Keratinocyte (primary cell): ENCODE data around the gene MYMX.

ENCODE experiments used
- EZH2 ChIP-seq: IDR thresholded peaks from one replicate; pipeline ENCODE4 v1.6.1; 2012; ENCODE audit warnings: inconsistent platforms, mild to moderate bottlenecking, low read length, moderate library complexity
- TF ChIP-seq, protein P1 (sequence below), 3 experiments: IDR thresholded peaks in 1 of 3; conservative IDR thresholded peaks in 1 of 3; optimal IDR thresholded peaks in 1 of 3; 2 replicates in 2 of 3; 3 replicates in 1 of 3; pipeline versions ENCODE3 to v1.5.1; 2011; ENCODE audit warnings: low read length in 3 of 3, mild to moderate bottlenecking in 3 of 3, moderate library complexity in 2 of 3, control low read depth in 1 of 3, inconsistent platforms in 1 of 3; ENCODE audit not compliant: insufficient read depth in 2 of 3; ENCODE audit errors: extremely low read depth in 1 of 3

DNA sequence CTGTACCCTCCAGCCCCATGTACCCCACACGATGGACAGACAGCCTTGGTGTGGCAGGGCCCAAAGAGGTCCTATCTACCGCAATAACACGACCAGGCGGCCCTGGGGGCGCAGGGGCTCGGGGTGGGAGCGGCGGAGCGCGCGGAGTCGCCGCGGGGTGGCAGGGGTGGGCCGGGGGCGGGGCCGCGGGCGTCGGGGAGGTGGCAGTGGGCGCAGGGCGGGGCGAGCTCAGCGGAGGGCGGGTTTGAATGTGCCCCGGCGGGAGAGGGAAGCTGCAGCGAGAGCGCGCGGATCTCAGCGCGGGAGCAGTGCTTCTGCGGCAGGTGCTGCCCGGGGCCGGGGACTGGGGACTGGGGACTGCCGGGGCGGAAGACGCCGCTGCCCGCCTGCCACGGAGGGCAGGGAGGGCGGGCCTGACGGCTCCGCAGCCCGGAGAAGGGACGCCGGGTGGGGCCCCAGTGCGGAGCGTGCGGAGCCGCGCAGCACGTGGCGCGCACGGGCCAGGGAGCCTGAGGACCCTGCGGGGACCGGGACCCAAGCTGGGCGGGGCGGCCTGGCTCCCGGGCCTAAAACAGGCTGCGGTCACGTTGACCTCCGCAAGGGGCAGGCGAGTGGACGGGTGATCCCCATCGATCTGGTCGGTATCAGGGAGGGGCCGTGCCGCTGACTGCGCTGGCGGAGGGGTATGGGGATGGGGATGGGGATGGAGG is 6.7 kb downstream of the MYMX start, which contains the start of gene SLC29A1:
- TF ChIP-seq, protein P1, sequence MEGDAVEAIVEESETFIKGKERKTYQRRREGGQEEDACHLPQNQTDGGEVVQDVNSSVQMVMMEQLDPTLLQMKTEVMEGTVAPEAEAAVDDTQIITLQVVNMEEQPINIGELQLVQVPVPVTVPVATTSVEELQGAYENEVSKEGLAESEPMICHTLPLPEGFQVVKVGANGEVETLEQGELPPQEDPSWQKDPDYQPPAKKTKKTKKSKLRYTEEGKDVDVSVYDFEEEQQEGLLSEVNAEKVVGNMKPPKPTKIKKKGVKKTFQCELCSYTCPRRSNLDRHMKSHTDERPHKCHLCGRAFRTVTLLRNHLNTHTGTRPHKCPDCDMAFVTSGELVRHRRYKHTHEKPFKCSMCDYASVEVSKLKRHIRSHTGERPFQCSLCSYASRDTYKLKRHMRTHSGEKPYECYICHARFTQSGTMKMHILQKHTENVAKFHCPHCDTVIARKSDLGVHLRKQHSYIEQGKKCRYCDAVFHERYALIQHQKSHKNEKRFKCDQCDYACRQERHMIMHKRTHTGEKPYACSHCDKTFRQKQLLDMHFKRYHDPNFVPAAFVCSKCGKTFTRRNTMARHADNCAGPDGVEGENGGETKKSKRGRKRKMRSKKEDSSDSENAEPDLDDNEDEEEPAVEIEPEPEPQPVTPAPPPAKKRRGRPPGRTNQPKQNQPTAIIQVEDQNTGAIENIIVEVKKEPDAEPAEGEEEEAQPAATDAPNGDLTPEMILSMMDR (optimal IDR thresholded peaks at IDR 0.05 in 1 of 3, IDR thresholded peaks at IDR 0.05 in 1 of 3, conservative IDR thresholded peaks at IDR 0.05 in 1 of 3; ENCODE audit: extremely low read depth in 1 of 3, insufficient read depth in 2 of 3, low read length in 3 of 3) = no peak
- TF ChIP-seq EZH2 = no peak
